ENCODE measurements around the gene TLDC2. TPM values are rescaled to one million over a fixed set of nuclear protein-coding genes. Genes with fewer than 3 reads are reported as not detected.

Gene TLDC2
- not detected for total RNA-seq

GRCh38 chr20:36875702-36876472, at the start of gene TLDC2:
TSS of gene TLDC2 (plus strand) at chr20:36876138. CDS start at chr20:36876175, 37 bp downstream.
- Mint-ChIP-seq H3K4me1 (ENCODE audit: low read depth) (peaks cover 4% of the 10 kb centered on the region), H3K27ac (no peak within 1 kb of the TSS), H3K4me3 (no peak within 1 kb of the TSS), H3K9me3 (ENCODE audit: insufficient read depth) (no peaks in the 10 kb centered on the region), H3K27me3 (ENCODE audit: low read depth) (no peaks in the 10 kb centered on the region), H3K36me3 (ENCODE audit: low read depth) (no peaks in the 10 kb centered on the region)
- DNase-seq (no peak), ATAC-seq (no peak)
- ChIA-PET CTCF (interaction anchor here (1.5 kb wide), 1 partner anchor 22 kb away, joined by 3 read pairs; no protein-coding TSS in a partner anchor), POLR2A (interaction anchor here (0.6 kb wide), 1 partner anchor 350 kb away, joined by 3 read pairs; no protein-coding TSS in a partner anchor)

- H3K27me3 Mint-ChIP-seq (ENCODE audit: low read depth) = no peaks in the 10 kb centered on the region
- H3K4me1 Mint-ChIP-seq (ENCODE audit: low read depth) = peaks cover 33% of the 10 kb centered on the region
- DNase-seq (no peak), ATAC-seq (no peak)
- no peaks in the 10 kb centered on the region for H3K36me3 Mint-ChIP-seq (ENCODE audit: low read depth)
- no peak overlapping the region for H3K4me3 Mint-ChIP-seq
- no peaks in the 10 kb centered on the region for H3K9me3 Mint-ChIP-seq (ENCODE audit: insufficient read depth)
- CTCF ChIA-PET = interaction anchor here (0.7 to 1.7 kb wide), 3 partner anchors 10 to 26 kb away, joined by 3 to 9 read pairs (median 4); no protein-coding TSS in a partner anchor
- peak overlapping the region; percentile 37 for H3K27ac Mint-ChIP-seq
- POLR2A ChIA-PET = no interaction called here
Measured at GRCh38 chr20:36826554-36827244, 49.2 kb upstream of the TLDC2 start.

DNA sequence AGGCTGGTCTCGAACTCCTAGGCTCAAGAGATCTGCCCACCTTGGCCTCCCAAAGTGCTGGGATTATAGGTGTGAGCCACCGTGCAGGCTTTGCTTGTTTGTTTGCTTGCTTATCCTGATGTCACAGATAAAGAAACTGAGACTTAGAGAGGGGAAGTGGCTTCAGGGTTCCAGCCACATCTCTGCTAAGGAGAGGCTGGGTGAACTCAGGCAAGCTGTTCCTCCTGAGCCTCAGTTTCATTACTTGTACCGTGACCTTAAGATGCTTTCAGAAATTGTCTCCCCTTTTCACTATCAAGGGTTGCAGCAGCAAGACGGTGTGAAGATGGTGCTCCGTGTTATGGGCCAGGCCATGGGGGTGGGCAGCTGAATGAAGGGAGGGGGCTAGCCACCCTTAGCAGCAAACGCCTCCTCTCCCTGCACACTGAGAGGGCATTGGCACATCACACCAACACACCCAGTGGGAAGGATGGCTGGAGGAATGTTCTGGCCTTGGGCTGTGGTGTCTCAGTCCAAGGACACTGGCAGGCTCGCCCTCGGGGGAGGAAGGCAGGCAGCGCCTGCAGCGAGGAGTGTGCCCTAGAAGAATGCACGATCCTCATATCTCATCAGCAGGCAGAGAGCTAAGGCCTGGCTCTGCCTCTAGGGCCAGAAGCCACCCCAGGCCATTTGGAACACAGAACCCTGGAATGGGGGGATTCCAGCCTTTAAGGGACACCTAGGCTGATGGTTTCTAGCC, 48.2 kb upstream of the TLDC2 start:
- DNase-seq = peak; percentile 50
- H3K27me3 Mint-ChIP-seq (ENCODE audit: low read depth) = no peaks in the 10 kb centered on the region
- H3K36me3 Mint-ChIP-seq (ENCODE audit: low read depth) = no peaks in the 10 kb centered on the region
- ChIA-PET POLR2A (interaction anchor here (0.7 kb wide), 1 partner anchor 54 kb away, joined by 3 read pairs; the partner anchor contains the start of gene DSN1), CTCF (interaction anchor here (0.7 to 2.2 kb wide), 5 partner anchors 9 to 28 kb away, joined by 3 to 11 read pairs (median 4); no protein-coding TSS in a partner anchor)
- H3K4me1 Mint-ChIP-seq (ENCODE audit: low read depth) = peaks cover 37% of the 10 kb centered on the region
- H3K9me3 Mint-ChIP-seq (ENCODE audit: insufficient read depth) = no peaks in the 10 kb centered on the region
- peak; percentile 71 for ATAC-seq
- peak overlapping the region; percentile 84 for H3K27ac Mint-ChIP-seq
- H3K4me3 Mint-ChIP-seq = peak overlapping the region; percentile 7

DNA sequence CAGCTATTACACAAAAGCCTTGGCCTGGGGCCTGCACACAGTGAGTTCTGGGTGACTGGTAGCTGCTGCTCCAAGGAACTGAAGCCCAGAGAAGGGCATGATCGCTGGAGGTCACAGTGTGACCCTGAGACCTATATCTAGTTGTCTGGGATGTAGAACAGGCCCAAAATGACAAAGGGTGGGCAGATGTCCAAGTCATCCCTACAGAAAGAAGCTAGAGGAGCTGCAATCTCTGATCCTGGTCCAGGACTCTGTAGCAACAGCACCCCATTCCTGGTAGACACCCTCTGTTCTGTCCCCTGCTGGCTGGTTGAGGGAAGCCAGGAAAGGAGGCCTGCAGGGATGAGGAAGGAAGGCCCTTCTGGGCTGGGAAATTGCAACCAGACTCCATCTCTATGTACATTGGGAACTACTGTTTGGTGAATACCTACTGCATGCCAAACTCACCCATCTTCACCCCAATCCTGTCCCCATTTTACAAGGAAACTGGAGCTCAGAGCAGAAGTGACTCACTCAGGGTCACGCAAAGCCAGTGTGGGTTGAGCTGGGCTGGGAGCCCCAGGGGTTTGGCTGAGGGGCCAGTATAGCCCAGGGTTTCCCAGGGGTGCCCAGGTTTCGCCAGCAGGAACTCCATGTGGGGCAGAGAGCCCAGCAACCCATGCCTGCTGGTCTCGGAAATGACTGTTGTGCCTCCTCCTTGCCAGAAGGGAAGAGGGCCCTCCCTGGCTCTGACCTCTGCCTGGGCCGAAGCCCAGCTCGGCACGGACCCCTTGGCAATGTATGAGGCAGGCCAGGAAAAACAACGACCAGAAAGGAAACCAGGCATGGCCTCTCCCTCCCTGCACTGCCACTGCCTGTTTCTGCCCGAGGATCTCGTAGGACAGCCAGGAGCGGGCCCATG, 44.9 kb upstream of the TLDC2 start:
- Mint-ChIP-seq H3K9me3 (ENCODE audit: insufficient read depth) (no peaks in the 10 kb centered on the region), H3K27ac (peak overlapping the region; percentile 61), H3K27me3 (ENCODE audit: low read depth) (no peaks in the 10 kb centered on the region), H3K4me3 (no peak overlapping the region), H3K36me3 (ENCODE audit: low read depth) (no peaks in the 10 kb centered on the region), H3K4me1 (ENCODE audit: low read depth) (peaks cover 47% of the 10 kb centered on the region)
- POLR2A ChIA-PET = interaction anchor here (1.9 kb wide), 1 partner anchor 33 kb away, joined by 7 read pairs; a partner anchor contains a TSS
- CTCF ChIA-PET = interaction anchor here (1.1 to 1.5 kb wide), 3 partner anchors 22 to 57 kb away, joined by 3 to 6 read pairs (median 5); partner anchors contain the start of gene DSN1
- ATAC-seq = no peak
- no peak for DNase-seq

GRCh38 chr20:36832791-36833190, 43.1 kb upstream of the TLDC2 start:
- no peaks in the 10 kb centered on the region for H3K27me3 Mint-ChIP-seq (ENCODE audit: low read depth)
- H3K9me3 Mint-ChIP-seq (ENCODE audit: insufficient read depth) = no peaks in the 10 kb centered on the region
- DNase-seq = no peak
- no peak overlapping the region for H3K27ac Mint-ChIP-seq
- H3K36me3 Mint-ChIP-seq (ENCODE audit: low read depth) = no peaks in the 10 kb centered on the region
- no peak for ATAC-seq
- POLR2A ChIA-PET = no interaction called here
- no peak overlapping the region for H3K4me3 Mint-ChIP-seq
- CTCF ChIA-PET = interaction anchor here (0.8 kb wide), 1 partner anchor 24 kb away, joined by 3 read pairs; no protein-coding TSS in a partner anchor
- H3K4me1 Mint-ChIP-seq (ENCODE audit: low read depth) = peaks cover 47% of the 10 kb centered on the region

DNA sequence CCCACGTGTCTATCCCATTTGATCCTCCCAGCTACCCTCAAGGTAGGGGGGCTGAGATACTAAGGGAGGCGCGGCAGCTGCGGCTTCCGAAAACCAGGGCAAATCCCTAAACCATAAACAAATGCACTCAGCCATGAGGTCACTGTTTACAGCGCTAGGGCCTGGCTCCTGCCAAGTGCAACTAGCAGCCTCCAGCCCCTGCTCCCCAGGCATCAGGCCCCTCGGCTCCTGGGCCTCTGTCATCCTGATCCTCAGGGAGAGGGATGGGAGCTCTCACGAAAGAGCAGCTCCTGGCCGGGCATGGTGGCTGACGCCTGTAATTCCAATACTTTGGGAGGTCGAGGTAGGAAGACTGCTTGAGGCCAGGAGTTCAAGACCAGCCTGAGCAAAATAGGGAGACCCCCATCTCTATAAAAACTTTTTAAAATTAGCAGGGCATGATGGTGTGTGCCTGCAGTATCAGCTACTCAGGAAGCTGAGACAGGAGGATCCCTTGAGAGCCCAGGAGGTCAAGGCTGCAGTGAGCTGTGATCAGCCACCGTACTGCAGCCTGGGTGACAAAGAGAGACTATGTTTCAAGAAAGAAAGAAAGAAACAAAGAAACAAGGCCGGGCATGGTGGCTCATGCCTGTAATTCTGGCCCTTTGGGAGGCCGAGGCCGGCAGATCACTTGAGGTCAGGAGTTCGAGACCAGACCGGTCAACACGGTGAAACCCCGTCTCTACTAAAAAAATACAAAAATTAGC, 42.5 kb upstream of the TLDC2 start:
- H3K9me3 Mint-ChIP-seq (ENCODE audit: insufficient read depth) = no peaks in the 10 kb centered on the region
- peaks cover 46% of the 10 kb centered on the region for H3K4me1 Mint-ChIP-seq (ENCODE audit: low read depth)
- H3K27ac Mint-ChIP-seq = no peak overlapping the region
- H3K4me3 Mint-ChIP-seq = no peak overlapping the region
- CTCF ChIA-PET = interaction anchor here (0.6 to 3.7 kb wide), 3 partner anchors 25 to 60 kb away, joined by 3 to 21 read pairs (median 3); partner anchors contain the start of gene DSN1
- DNase-seq (no peak), ATAC-seq (no peak)
- POLR2A ChIA-PET = interaction anchor here (1.3 kb wide), 1 partner anchor 22 kb away, joined by 3 read pairs; no protein-coding TSS in a partner anchor
- H3K36me3 Mint-ChIP-seq (ENCODE audit: low read depth) = no peaks in the 10 kb centered on the region
- H3K27me3 Mint-ChIP-seq (ENCODE audit: low read depth) = no peaks in the 10 kb centered on the region

GRCh38 chr20:36835025-36835424, 40.9 kb upstream of the TLDC2 start:
- Mint-ChIP-seq H3K27ac (peak overlapping the region; percentile 91), H3K4me3 (peak overlapping the region; percentile 84), H3K36me3 (ENCODE audit: low read depth) (no peaks in the 10 kb centered on the region), H3K4me1 (ENCODE audit: low read depth) (peaks cover 39% of the 10 kb centered on the region), H3K9me3 (ENCODE audit: insufficient read depth) (no peaks in the 10 kb centered on the region), H3K27me3 (ENCODE audit: low read depth) (no peaks in the 10 kb centered on the region)
- ChIA-PET POLR2A (interaction anchor here (0.6 to 2.4 kb wide), 7 partner anchors 21 to 1334 kb away, joined by 3 to 13 read pairs (median 4); partner anchors contain the start of gene SCAND1), CTCF (interaction anchor here (1.1 to 3.7 kb wide), 14 partner anchors 7 to 344 kb away, joined by 3 to 30 read pairs (median 8); partner anchors contain the start of genes DSN1, MROH8 and RPN2)
- no peak for ATAC-seq
- DNase-seq = no peak

- Mint-ChIP-seq H3K27me3 (ENCODE audit: low read depth) (no peaks in the 10 kb centered on the region), H3K4me3 (peak overlapping the region; percentile 84), H3K36me3 (ENCODE audit: low read depth) (no peaks in the 10 kb centered on the region), H3K4me1 (ENCODE audit: low read depth) (peaks cover 39% of the 10 kb centered on the region), H3K9me3 (ENCODE audit: insufficient read depth) (no peaks in the 10 kb centered on the region), H3K27ac (peak overlapping the region; percentile 91)
- POLR2A ChIA-PET = interaction anchor here (0.6 to 2.4 kb wide), 7 partner anchors 20 to 1335 kb away, joined by 3 to 13 read pairs (median 4); partner anchors contain the start of gene SCAND1
- peak; percentile 97 for ATAC-seq
- CTCF ChIA-PET = interaction anchor here (0.6 to 3.7 kb wide), 21 partner anchors 8 to 343 kb away, joined by 3 to 30 read pairs (median 5); partner anchors contain the start of genes DSN1, MROH8, RBL1 and RPN2
- DNase-seq = peak; percentile 94
Measured at GRCh38 chr20:36835453-36836198, 40.3 kb upstream of the TLDC2 start.

DNA sequence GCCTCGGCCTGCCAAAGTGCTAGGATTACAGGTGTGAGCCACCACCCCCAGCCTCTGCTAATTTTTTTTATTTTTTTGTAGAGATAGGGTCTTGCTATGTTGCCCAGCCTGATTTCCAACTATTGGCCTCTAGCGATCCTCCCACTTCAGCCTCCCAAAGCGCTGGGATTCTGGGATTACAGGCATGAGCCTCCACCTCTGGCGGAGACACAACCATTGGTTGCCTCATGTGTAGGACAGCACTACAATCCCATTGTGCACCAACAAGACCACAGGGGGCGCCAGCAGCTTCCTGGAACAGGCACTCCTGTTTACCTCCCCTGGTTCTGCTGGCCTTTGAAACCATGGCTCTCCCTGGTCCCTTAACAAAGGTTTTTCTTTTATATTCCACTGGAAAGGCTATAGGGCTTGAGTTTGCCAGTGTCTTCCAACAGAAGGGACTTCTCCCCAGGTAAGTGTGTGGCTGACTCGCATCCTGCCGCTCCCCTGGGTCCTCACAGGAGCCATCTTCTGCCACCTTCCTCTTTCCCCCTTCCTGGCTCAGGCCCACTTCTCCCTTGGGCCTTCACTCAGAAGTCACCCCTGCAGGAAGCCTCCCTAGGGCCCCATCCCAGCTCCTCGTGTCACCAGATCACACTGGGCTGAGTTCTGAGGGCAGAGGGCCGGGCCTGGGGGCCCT, 39.2 kb upstream of the TLDC2 start:
- ChIA-PET POLR2A (interaction anchor here (0.7 to 2.4 kb wide), 3 partner anchors 19 to 192 kb away, joined by 3 to 13 read pairs (median 6); no protein-coding TSS in a partner anchor), CTCF (interaction anchor here (0.9 to 3.7 kb wide), 21 partner anchors 9 to 342 kb away, joined by 3 to 30 read pairs (median 5); partner anchors contain the start of genes DSN1, MROH8, RBL1 and RPN2)
- ATAC-seq (peak; percentile 41), DNase-seq (peak; percentile 78)
- Mint-ChIP-seq H3K4me1 (ENCODE audit: low read depth) (peaks cover 42% of the 10 kb centered on the region), H3K9me3 (ENCODE audit: insufficient read depth) (no peaks in the 10 kb centered on the region), H3K36me3 (ENCODE audit: low read depth) (no peaks in the 10 kb centered on the region), H3K27me3 (ENCODE audit: low read depth) (no peaks in the 10 kb centered on the region), H3K27ac (peak overlapping the region; percentile 80), H3K4me3 (peak overlapping the region; percentile 63)

Data from activated CD8-positive, alpha-beta T cell treated with anti-CD3 and anti-CD28 coated beads, Interleukin-2, amount 10 ng/mL, durations not matched to agents 7 days and 5 days (primary cell).